Endothelial cell of umbilical vein (primary cell): ENCODE results near the gene PRPF39. TPM values are rescaled to one million over a fixed set of nuclear protein-coding genes. Genes with fewer than 3 reads are reported as not detected.
"Not testable (repeated sequence)": the region's sequence is repeated elsewhere in the genome, so short reads cannot be mapped to it uniquely, and the experiment has no call there.

Experiments used
- BruUV-seq: library from RNA; stranded (reverse); fragments of 400-500 nt; replicated peaks from 2 replicates; lab custom pipeline; 2021; lab: Mats Ljungman, UMichigan
- CTCF ChIA-PET: fragments of 300-600, 350-600 bp; sonication (Branson Sonifier 250); formaldehyde crosslinking; loops from one replicate; lab custom pipeline; 2021; ENCODE audit warnings: antibody characterized with exemption, inconsistent platforms; lab: Charles Lee
- POLR2A ChIA-PET: fragments of 300-600, 350-600 bp; sonication (Branson Sonifier 250); formaldehyde crosslinking; loops from one replicate; lab custom pipeline; 2021; ENCODE audit warnings: antibody characterized with exemption, inconsistent platforms; lab: Charles Lee
- DNase-seq: peaks from one replicate; pipeline ENCODE4 v3.0.0-alpha.2; 2011; ENCODE audit warnings: low read depth, low spot score
- FAIRE-seq: peaks from 2 replicates; lab custom pipeline; 2011; peaks lifted over from hg19 to GRCh38; lab: Jason Lieb, UNC
- H2AFZ ChIP-seq: 2 replicates; pipeline ENCODE4 v1.6.0; 2012; ENCODE audit warnings: low read depth, low read length, control low read depth, inconsistent platforms
- H3K27ac ChIP-seq: 2 replicates; pipeline ENCODE4 v1.5.1; 2011; ENCODE audit warnings: low read depth, mild to moderate bottlenecking, control low read depth, low read length, moderate library complexity; ENCODE audit not compliant: insufficient read depth
- H3K27me3 ChIP-seq, 2 experiments: 2 replicates each; pipeline versions ENCODE4 v1.6.0 to v1.6.1; 2011; ENCODE audit warnings: low read length in 2 of 2, mixed read lengths in 1 of 2; ENCODE audit not compliant: control insufficient read depth in 2 of 2, insufficient read depth in 2 of 2
- H3K36me3 ChIP-seq, 2 experiments: 2 replicates in 1 of 2; 3 replicates in 1 of 2; pipeline ENCODE4 v1.5.1; 2011; ENCODE audit warnings: low read length in 2 of 2, mild to moderate bottlenecking in 1 of 2, moderate library complexity in 1 of 2; ENCODE audit not compliant: control insufficient read depth in 2 of 2, insufficient read depth in 2 of 2; ENCODE audit errors: extremely low read depth in 1 of 2
- H3K4me1 ChIP-seq: 3 replicates; pipeline ENCODE4 v1.5.1; 2011; ENCODE audit warnings: mild to moderate bottlenecking, low read length; ENCODE audit not compliant: control insufficient read depth, insufficient read depth; ENCODE audit errors: extremely low read depth
- H3K4me2 ChIP-seq: 2 replicates; pipeline ENCODE4 v1.6.1; 2011; ENCODE audit warnings: low read length, control low read depth, mixed read lengths; ENCODE audit not compliant: insufficient read depth
- H3K4me3 ChIP-seq, 3 experiments: fragments of 200-600 bp in 1 of 3; sonication (generic), shearing (Covaris generic) in 1 of 3; replicated peaks in 1 of 3; 2 replicates each; pipeline ENCODE4 v1.5.1; 2011 to 2016; ENCODE audit warnings: control low read depth in 3 of 3, low read length in 3 of 3, mild to moderate bottlenecking in 2 of 3, inconsistent platforms in 1 of 3, low read depth in 1 of 3, moderate library complexity in 1 of 3; ENCODE audit not compliant: insufficient read depth in 1 of 3
- H3K79me2 ChIP-seq: 2 replicates; pipeline ENCODE4 v1.6.0; 2012; ENCODE audit warnings: low read length, inconsistent platforms; ENCODE audit not compliant: control insufficient read depth, insufficient read depth
- H3K9ac ChIP-seq: replicated peaks from 2 replicates; pipeline ENCODE3; 2011; ENCODE audit warnings: low read length, control low read depth; ENCODE audit not compliant: insufficient read depth; ENCODE audit errors: extremely low read depth
- H3K9me1 ChIP-seq: replicated peaks from 3 replicates; pipeline ENCODE4 v1.6.0; 2011; ENCODE audit warnings: mild to moderate bottlenecking, low read length; ENCODE audit not compliant: control insufficient read depth, insufficient read depth; ENCODE audit errors: extremely low read depth
- H3K9me3 ChIP-seq: replicated peaks from 2 replicates; pipeline ENCODE4 v1.5.1; 2012; ENCODE audit warnings: low read length, inconsistent platforms; ENCODE audit not compliant: control insufficient read depth, insufficient read depth
- H4K20me1 ChIP-seq: replicated peaks from 2 replicates; pipeline ENCODE3; 2011; ENCODE audit warnings: mild to moderate bottlenecking, low read length; ENCODE audit not compliant: control insufficient read depth, insufficient read depth; ENCODE audit errors: extremely low read depth
- EZH2 ChIP-seq: IDR thresholded peaks from 2 replicates; pipeline ENCODE4 v1.6.1; 2012; ENCODE audit warnings: borderline replicate concordance, low read depth, mild to moderate bottlenecking, moderate library complexity, low read length, inconsistent platforms; ENCODE audit not compliant: severe bottlenecking
- GATA2 ChIP-seq: IDR thresholded peaks from 2 replicates; pipeline ENCODE4 v1.7.0; 2011; ENCODE audit warnings: low read depth, mild to moderate bottlenecking, moderate library complexity, mixed read lengths, low read length; ENCODE audit not compliant: insufficient read length, insufficient read depth
- MYC ChIP-seq: IDR thresholded peaks from one replicate; pipeline ENCODE4 v1.6.1; 2011; ENCODE audit warnings: mild to moderate bottlenecking, low read depth, low read length
- POLR2A ChIP-seq: IDR thresholded peaks from 2 replicates; pipeline ENCODE4 v1.6.1; 2012; ENCODE audit warnings: low read depth, mild to moderate bottlenecking, control low read depth, low read length
- dilution Hi-C: fragments of 300-500 bp; cut with MboI; formaldehyde crosslinking; loops from one replicate; pipeline ENCODE4 v1.15.0; 2019; ENCODE audit warnings: low sequenced_read_pairs; ENCODE audit not compliant: extremely low pct_ligation_motif_present
- intact Hi-C: fragments of 100-400 bp; cut with micrococcal nuclease; formaldehyde crosslinking; loops from one replicate; pipeline ENCODE4 v1.10.0; 2022
- polyA plus RNA-seq, 4 experiments: library from polyadenylated mRNA; depleted of rRNA in 3 of 4; stranded (reverse) in 3 of 4; unstranded in 1 of 4; fragments of >200 nt; gene quantifications; 2 replicates each; pipeline versions ENCODE4 v1.2.1 to v1.2.3, GENCODE V29; 2011 to 2012; ENCODE audit warnings: missing spikeins in 1 of 4
- total RNA-seq: library from RNA; stranded (reverse); gene quantifications from 2 replicates; pipeline ENCODE4 v1.2.3, GENCODE V29; 2021

Gene PRPF39
- total and polyA plus RNA-seq, 2 donors (not counting 3 experiments of a cell fraction or from before 2014, with no cell fraction given) = 24.8 to 44.4 TPM

GRCh38 chr14:45140661-45141187 lies 56.8 kb downstream of the PRPF39 start:
- H3K27me3 ChIP-seq = no peaks in the 10 kb centered on the region
- FAIRE-seq = no peak
- no peak overlapping the region for H3K4me3 ChIP-seq
- H3K9me1 ChIP-seq = no peaks in the 10 kb centered on the region
- CTCF ChIA-PET = interaction anchor here (0.8 to 2.0 kb wide), 4 partner anchors 9 to 227 kb away, joined by 3 to 7 read pairs (median 4); no protein-coding TSS in a partner anchor
- no peak overlapping the region for H3K4me2 ChIP-seq
- no peak for DNase-seq
- no peak overlapping the region for H3K9ac ChIP-seq
- dilution Hi-C loops = no loop called here
- no peak overlapping the region for H2AFZ ChIP-seq
- no TSS peak for BruUV-seq
- POLR2A ChIA-PET = no interaction called here
- no peaks in the 10 kb centered on the region for H3K9me3 ChIP-seq
- no peak overlapping the region for H3K27ac ChIP-seq
- H4K20me1 ChIP-seq = no peaks in the 10 kb centered on the region
- H3K4me1 ChIP-seq = peaks cover 14% of the 10 kb centered on the region
- TF ChIP-seq POLR2A (no peak), EZH2 (no peak), MYC (no peak), GATA2 (no peak)
- no peaks in the 10 kb centered on the region for H3K36me3 ChIP-seq
- intact Hi-C loops = no loop called here
- H3K79me2 ChIP-seq = peaks cover 42% of the 10 kb centered on the region

GRCh38 chr14:45142083-45142482 lies 58.2 kb downstream of the PRPF39 start:
- H3K9me3 ChIP-seq, H3K27me3 ChIP-seq, DNase-seq, H3K4me1 ChIP-seq, H2AFZ ChIP-seq, BruUV-seq, H3K9me1 ChIP-seq, H3K36me3 ChIP-seq, H4K20me1 ChIP-seq, POLR2A ChIA-PET, H3K27ac ChIP-seq, intact Hi-C loops, H3K4me3 ChIP-seq, FAIRE-seq, H3K4me2 ChIP-seq, H3K9ac ChIP-seq, dilution Hi-C loops, CTCF ChIA-PET: not testable (repeated sequence)
- peaks cover 33% of the 10 kb centered on the region for H3K79me2 ChIP-seq
